GM23248 (cell line): ENCODE measurements around the gene KRTAP4-16. TPM values are rescaled to one million over a fixed set of nuclear protein-coding genes. Genes with fewer than 3 reads are reported as not detected.
"Not testable (repeated sequence)": the region's sequence is repeated elsewhere in the genome, so short reads cannot be mapped to it uniquely, and the experiment has no call there.

ENCODE experiments used
- DNase-seq: peaks from one replicate; pipeline ENCODE4 v3.0.0-alpha.2; 2015
- H2AFZ ChIP-seq: fragments of 200-600 bp; sonication (generic); 2 replicates; pipeline ENCODE4 v1.6.1; 2016; ENCODE audit warnings: antibody characterized with exemption
- H3F3A ChIP-seq: fragments of 200-600 bp; sonication (generic); 2 replicates; pipeline ENCODE4 v1.6.1; 2016; ENCODE audit warnings: mild to moderate bottlenecking, antibody characterized with exemption, mixed run types; ENCODE audit not compliant: insufficient read depth
- H3K27ac ChIP-seq: fragments of 200-600 bp; sonication (generic); 2 replicates; pipeline ENCODE4 v1.5.1; 2016; ENCODE audit warnings: mild to moderate bottlenecking
- H3K27me3 ChIP-seq: fragments of 200-600 bp; sonication (generic); replicated peaks from 2 replicates; pipeline ENCODE4 v1.6.1; 2016; ENCODE audit warnings: mild to moderate bottlenecking; ENCODE audit not compliant: insufficient read depth
- H3K36me3 ChIP-seq: fragments of 200-600 bp; sonication (generic); 2 replicates; pipeline ENCODE4 v1.6.1; 2016; ENCODE audit warnings: low read depth, mild to moderate bottlenecking
- H3K4me1 ChIP-seq: fragments of 200-600 bp; sonication (generic); 2 replicates; pipeline ENCODE4 v1.6.1; 2016; ENCODE audit warnings: mild to moderate bottlenecking; ENCODE audit not compliant: insufficient read depth
- H3K4me2 ChIP-seq: fragments of 200-600 bp; sonication (generic); one replicate; pipeline ENCODE4 v1.6.1; 2016; ENCODE audit warnings: mild to moderate bottlenecking; ENCODE audit not compliant: unreplicated experiment
- H3K4me3 ChIP-seq: fragments of 200-600 bp; sonication (generic); 2 replicates; pipeline ENCODE4 v1.5.1; 2016; ENCODE audit warnings: mild to moderate bottlenecking
- H3K79me2 ChIP-seq: fragments of 200-600 bp; sonication (generic); 2 replicates; pipeline ENCODE4 v1.6.1; 2016; ENCODE audit warnings: mild to moderate bottlenecking; ENCODE audit not compliant: insufficient read depth
- H3K9ac ChIP-seq: fragments of 200-600 bp; sonication (generic); 2 replicates; pipeline ENCODE4 v1.6.1; 2016; ENCODE audit warnings: mild to moderate bottlenecking
- H3K9me2 ChIP-seq: fragments of 200-600 bp; sonication (generic); 2 replicates; pipeline ENCODE4 v1.6.1; 2016; ENCODE audit warnings: mixed run types, mild to moderate bottlenecking, moderate library complexity; ENCODE audit not compliant: insufficient read depth
- H3K9me3 ChIP-seq: fragments of 200-600 bp; sonication (generic); one replicate; pipeline ENCODE4 v1.6.1; 2017; ENCODE audit warnings: low read depth
- H4K20me1 ChIP-seq: fragments of 200-600 bp; sonication (generic); 2 replicates; pipeline ENCODE4 v1.6.0; 2016; ENCODE audit not compliant: insufficient read depth
- EZH2 ChIP-seq: fragments of 200-600 bp; sonication (generic); IDR thresholded peaks from 2 replicates; pipeline ENCODE4 v1.6.1; 2018; ENCODE audit warnings: antibody characterized with exemption, mild to moderate bottlenecking; ENCODE audit not compliant: insufficient read depth, poor library complexity, severe bottlenecking
- EZH2phosphoT487 ChIP-seq: fragments of 200-600 bp; sonication (generic); IDR thresholded peaks from 2 replicates; pipeline ENCODE4 v1.6.1; 2018; ENCODE audit warnings: antibody characterized with exemption, moderate library complexity, mild to moderate bottlenecking, low read depth; ENCODE audit not compliant: insufficient read depth
- WGBS, 2 experiments: methylation state at CpG; one replicate each; pipeline ENCODE4 v1.1.6; 2015 to 2017; ENCODE audit warnings: low lambda C conversion rate in 2 of 2, low coverage in 1 of 2; ENCODE audit errors: missing lambda C conversion rate in 2 of 2; 5-methylcytosine and 5-hydroxymethylcytosine counted together
- in situ Hi-C: fragments of 300-500 bp; cut with MboI; formaldehyde crosslinking; loops from 2 replicates; pipeline ENCODE4 v1.15.0; 2020
- polyA plus RNA-seq: library from polyadenylated mRNA; unstranded; fragments of >200 nt; fragmentation: Nextera tagmentation; extraction: Ambion mirVana; gene quantifications from 2 replicates; pipeline ENCODE4 v1.2.1, GENCODE V29; 2016
- total RNA-seq: library from RNA; depleted of rRNA; stranded (reverse); fragments of >200 nt; shearing (Covaris generic); gene quantifications from 2 replicates; pipeline ENCODE4 v1.2.3, GENCODE V29; 2014

Gene KRTAP4-16
- total and polyA plus RNA-seq, 2 experiments from 2014 or later = not detected

DNA sequence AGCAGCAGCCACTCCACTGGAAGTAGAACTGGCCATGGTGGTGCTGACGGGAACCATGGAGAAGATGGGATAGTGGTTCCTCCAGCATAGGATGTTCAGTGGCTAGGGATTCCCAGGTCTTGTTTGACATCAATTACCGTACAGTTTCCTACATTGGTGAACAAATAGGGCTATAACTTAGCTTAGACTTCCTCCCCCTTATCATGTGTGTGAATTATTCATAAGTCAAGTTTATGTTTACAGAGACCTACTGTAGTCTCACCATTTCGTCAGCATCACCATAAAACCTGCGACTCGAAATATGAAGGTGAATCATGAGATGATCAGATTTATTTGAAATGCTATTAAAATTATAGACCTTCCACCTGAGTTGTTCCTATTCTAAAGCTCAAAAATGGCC, 43.3 kb downstream of the KRTAP4-16 start:
- Histone ChIP-seq H3K27ac (peak overlapping the region; percentile 85), H2AFZ (no peak overlapping the region), H3K9me2 (no peaks in the 10 kb centered on the region), H3K36me3 (0 out of 2 replicates have a peak, but pooled peaks cover under 1% of the 10 kb centered on the region), H3K4me2 (peak overlapping the region; percentile 19), H3K79me2 (no peaks in the 10 kb centered on the region), H3F3A (peaks cover 55% of the 10 kb centered on the region), H3K9me3 (no peaks in the 10 kb centered on the region), H4K20me1 (no peaks in the 10 kb centered on the region), H3K4me1 (peaks cover 50% of the 10 kb centered on the region), H3K27me3 (no peaks in the 10 kb centered on the region), H3K4me3 (no peak overlapping the region), H3K9ac (peak overlapping the region; percentile 18)
- 48 to 61% methylated on average over 5 of the region's 5 CpGs for WGBS, 2 experiments
- TF ChIP-seq EZH2phosphoT487 (no peak), EZH2 (no peak)
- in situ Hi-C loops = no loop called here
- peak; percentile 20 for DNase-seq

DNA sequence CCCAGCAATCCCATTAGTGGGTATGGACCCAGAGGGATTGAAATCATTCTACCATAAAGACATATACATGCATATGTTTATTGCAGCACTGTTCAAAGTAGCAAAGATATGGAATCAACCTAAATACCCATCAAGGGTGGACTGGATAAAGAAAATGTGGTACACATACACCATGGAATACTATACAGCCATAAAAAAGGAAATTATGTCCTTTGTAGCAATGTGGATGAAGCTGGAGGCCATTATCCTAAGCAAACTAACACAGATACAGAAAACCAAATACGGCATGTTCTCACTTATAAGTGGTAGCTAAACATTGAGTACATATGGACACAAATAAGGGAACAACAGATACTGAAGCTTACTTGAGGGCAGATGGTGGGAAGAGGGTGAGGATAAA, 44.5 kb downstream of the KRTAP4-16 start:
- Histone ChIP-seq H3K9ac (no peak overlapping the region), H4K20me1 (no peaks in the 10 kb centered on the region), H3K9me2 (no peaks in the 10 kb centered on the region), H3K9me3 (no peaks in the 10 kb centered on the region), H3K4me1 (peaks cover 47% of the 10 kb centered on the region), H3K27me3 (no peaks in the 10 kb centered on the region), H3K27ac (no peak overlapping the region), H3K4me2 (no peak overlapping the region), H3F3A (peaks cover 55% of the 10 kb centered on the region), H2AFZ (no peak overlapping the region), H3K36me3 (peaks cover 6% of the 10 kb centered on the region; the same call in 1 of the 2 replicates), H3K79me2 (no peaks in the 10 kb centered on the region), H3K4me3 (no peak overlapping the region)
- in situ Hi-C loops = no loop called here
- DNase-seq = no peak
- TF ChIP-seq EZH2phosphoT487 (no peak), EZH2 (no peak)
- 96 to 100% methylated on average over 1 of the region's 1 CpG for WGBS, 2 experiments

- H2AFZ ChIP-seq, in situ Hi-C loops, H3K27me3 ChIP-seq, H3K4me2 ChIP-seq, H3K9me2 ChIP-seq, DNase-seq, H3K27ac ChIP-seq, H4K20me1 ChIP-seq, H3K36me3 ChIP-seq, H3K9me3 ChIP-seq, H3K4me3 ChIP-seq, H3K9ac ChIP-seq, H3K79me2 ChIP-seq: not testable (repeated sequence)
- WGBS, 2 experiments = 46 to 50% methylated on average over 1 of the region's 6 CpGs
- H3F3A ChIP-seq = peaks cover 34% of the 10 kb centered on the region
- H3K4me1 ChIP-seq = peaks cover 27% of the 10 kb centered on the region
Measured at GRCh38 chr17:41055130-41055529, 46.9 kb downstream of the KRTAP4-16 start, which contains the start of gene KRTAP2-2. KRTAP2-2 (minus strand) TSS chr17:41055230; CDS start chr17:41055211, 19 bp downstream.

DNA sequence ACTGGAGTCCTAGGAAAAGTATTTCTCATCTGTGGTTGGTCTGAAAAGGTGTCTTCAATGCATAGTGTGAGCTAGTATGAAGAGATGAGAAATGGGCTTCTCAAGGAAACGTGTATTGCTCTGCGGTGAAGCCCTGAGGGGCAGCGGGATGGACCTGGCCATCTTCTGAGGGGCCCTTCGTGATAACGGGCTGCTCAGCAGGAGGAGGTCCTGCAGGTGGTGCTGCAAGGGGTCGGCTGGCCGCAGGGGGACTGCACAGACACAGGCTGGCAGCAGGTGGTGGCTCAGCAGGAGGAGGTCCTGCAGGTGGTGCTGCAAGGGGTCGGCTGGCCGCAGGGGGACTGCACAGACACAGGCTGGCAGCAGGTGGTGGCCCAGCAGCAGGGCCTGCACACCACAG, 47.5 kb downstream of the KRTAP4-16 start:
- H3K4me2 ChIP-seq, DNase-seq, H3K36me3 ChIP-seq, in situ Hi-C loops, H2AFZ ChIP-seq, H3K9me2 ChIP-seq, H4K20me1 ChIP-seq, H3K27ac ChIP-seq, H3K9me3 ChIP-seq, H3K9ac ChIP-seq, H3K79me2 ChIP-seq, H3K27me3 ChIP-seq, H3K4me3 ChIP-seq: not testable (repeated sequence)
- WGBS, 2 experiments = 67 to 93% methylated on average over 7 to 9 of the region's 9 CpGs
- Histone ChIP-seq H3F3A (peaks cover 36% of the 10 kb centered on the region), H3K4me1 (peaks cover 23% of the 10 kb centered on the region)

DNA sequence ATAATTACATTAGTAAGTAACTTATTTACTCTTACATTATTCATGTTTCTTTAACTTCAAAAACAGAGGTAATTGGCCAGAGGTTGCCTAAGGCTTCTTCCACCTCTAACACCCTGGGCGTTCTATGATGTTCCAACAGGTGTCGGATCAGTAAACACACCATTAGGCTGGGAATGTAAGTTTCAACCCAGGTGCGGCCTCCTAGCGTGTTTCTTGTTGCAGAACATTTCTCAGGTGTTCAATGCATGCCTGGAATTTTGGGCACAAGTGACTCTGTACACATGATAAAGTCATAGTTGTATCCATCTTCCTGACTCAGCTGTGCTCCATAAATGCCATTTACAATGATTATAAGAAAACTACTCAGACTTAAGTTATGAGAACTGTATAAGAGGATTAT, 48.0 kb downstream of the KRTAP4-16 start:
- peaks cover 34% of the 10 kb centered on the region for H3F3A ChIP-seq
- H4K20me1 ChIP-seq = no peaks in the 10 kb centered on the region
- H3K9me2 ChIP-seq = no peaks in the 10 kb centered on the region
- H3K79me2 ChIP-seq = no peaks in the 10 kb centered on the region
- H3K9me3 ChIP-seq = no peaks in the 10 kb centered on the region
- WGBS, 2 experiments = 94 to 99% methylated on average over 4 of the region's 4 CpGs
- H3K36me3 ChIP-seq = peaks cover 6% of the 10 kb centered on the region; the same call in 1 of the 2 replicates
- no peak for DNase-seq
- in situ Hi-C loops = no loop called here
- H3K27ac ChIP-seq = no peak overlapping the region
- TF ChIP-seq EZH2 = no peak
- no peak for TF ChIP-seq EZH2phosphoT487
- no peak overlapping the region for H2AFZ ChIP-seq
- H3K4me2 ChIP-seq = no peak overlapping the region
- no peaks in the 10 kb centered on the region for H3K27me3 ChIP-seq
- peaks cover 22% of the 10 kb centered on the region for H3K4me1 ChIP-seq
- no peak overlapping the region for H3K4me3 ChIP-seq
- H3K9ac ChIP-seq = no peak overlapping the region
